HG02759 (cell line): ENCODE results near the gene TNPO3.
A peak's percentile ranks its signal among the peaks of the same experiment; 100 is the strongest.
"Not testable (repeated sequence)": the region's sequence is repeated elsewhere in the genome, so short reads cannot be mapped to it uniquely, and the experiment has no call there.

Experiments
- ATAC-seq: cut with Tn5 transposase; IDR thresholded peaks from one replicate; pipeline ENCODE4 v1.9.1; 2021; ENCODE audit warnings: mild to moderate bottlenecking, moderate library complexity; ENCODE audit not compliant: unreplicated experiment

Gene TNPO3

GRCh38 chr7:129017933-129018538 is 36.9 kb downstream of the TNPO3 start:
- ATAC-seq: peak; percentile 83

GRCh38 chr7:129017264-129017663 is 37.6 kb downstream of the TNPO3 start:
- ATAC-seq: no peak

DNA sequence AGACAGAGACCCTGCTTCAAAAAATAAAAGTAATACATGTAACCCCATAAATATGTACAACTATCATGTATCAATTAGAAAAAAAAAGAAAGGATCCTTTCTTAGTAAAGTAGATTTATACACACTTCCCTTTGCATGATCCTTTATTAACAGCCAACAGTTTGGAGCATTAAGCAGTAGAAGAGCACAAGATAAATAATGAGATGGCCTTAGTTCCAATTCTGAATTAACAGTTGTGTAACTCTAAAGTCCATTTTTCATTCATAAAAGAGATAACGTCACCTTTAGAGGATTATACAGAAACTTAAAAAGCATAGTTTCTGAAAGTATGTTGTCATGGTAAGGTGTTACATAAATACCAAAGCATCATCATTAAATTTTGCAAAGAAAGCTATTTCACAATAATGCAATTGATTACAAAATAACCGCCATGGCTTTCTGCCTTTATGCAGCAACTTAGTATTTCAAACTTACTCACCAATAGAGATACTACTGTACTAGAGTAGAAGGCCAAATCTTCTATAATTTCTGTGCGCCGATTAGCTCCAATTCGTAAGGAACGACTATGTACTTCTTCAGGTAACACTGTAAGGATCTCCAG is 40.3 kb downstream of the TNPO3 start:
- ATAC-seq: no peak

DNA sequence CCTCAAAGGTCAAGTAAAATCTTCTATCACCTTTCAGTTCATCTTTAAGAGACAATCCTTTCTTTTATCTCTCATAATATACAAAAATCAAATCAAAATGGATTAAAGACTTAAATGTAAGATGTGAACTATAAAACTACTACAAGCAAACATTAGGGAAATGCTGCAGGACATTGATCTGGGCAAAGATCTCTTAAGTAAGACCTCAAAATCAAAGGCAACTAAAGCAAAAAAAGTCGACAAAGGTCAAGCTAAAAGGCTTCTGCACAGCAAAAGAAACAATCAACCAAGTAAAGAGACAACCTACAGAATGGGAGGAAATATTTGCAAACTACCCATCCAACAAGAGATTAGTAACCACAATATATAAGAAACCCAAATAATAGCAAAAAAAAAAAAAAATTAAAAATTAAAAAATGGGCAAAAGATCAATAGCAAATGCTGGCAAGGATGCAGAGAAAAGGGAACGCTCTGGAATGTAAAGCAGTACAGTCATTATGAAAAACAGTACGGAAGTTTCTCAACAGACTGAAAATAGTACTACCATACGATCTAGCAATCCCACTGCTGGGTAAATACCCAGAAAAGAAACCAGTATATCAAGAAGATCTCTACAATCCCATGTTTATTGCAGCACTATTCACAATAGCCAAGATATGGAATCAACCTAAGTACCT is 41.7 kb downstream of the TNPO3 start:
- no peak for ATAC-seq

GRCh38 chr7:129012641-129013040 is 42.3 kb downstream of the TNPO3 start:
- no peak for ATAC-seq

DNA sequence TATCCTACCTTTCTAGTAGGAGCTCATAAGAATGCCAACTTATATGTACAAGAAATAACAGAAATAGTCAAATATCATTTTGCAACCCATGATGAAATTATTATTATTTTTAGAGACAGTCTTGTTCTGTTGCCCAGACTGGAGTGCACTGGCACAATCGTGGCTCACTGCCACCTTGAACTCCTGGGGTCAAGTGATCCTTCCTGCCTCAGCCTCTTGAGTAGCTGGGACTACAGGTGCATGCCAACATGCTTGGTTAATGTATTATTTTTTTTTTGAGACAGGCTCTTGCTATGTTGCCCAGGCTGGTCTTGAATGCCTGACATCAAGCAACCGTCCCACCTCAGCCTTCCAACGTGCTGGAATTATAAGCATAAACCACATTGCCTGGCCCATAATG is 44.8 kb downstream of the TNPO3 start:
- ATAC-seq: no peak

GRCh38 chr7:129009437-129009836 is 45.5 kb downstream of the TNPO3 start:
- ATAC-seq: peak; percentile 77

GRCh38 chr7:129008645-129009414 is 46.1 kb downstream of the TNPO3 start:
- ATAC-seq: peak; percentile 9

- ATAC-seq: no peak
Observed at GRCh38 chr7:129007572-129007971, 47.3 kb downstream of the TNPO3 start.

GRCh38 chr7:129006636-129007414 is 48.1 kb downstream of the TNPO3 start:
- no peak for ATAC-seq

GRCh38 chr7:129005186-129005585 is 49.7 kb downstream of the TNPO3 start:
- no peak for ATAC-seq

GRCh38 chr7:128997181-128997580 is 57.7 kb downstream of the TNPO3 start:
- ATAC-seq: no peak

DNA sequence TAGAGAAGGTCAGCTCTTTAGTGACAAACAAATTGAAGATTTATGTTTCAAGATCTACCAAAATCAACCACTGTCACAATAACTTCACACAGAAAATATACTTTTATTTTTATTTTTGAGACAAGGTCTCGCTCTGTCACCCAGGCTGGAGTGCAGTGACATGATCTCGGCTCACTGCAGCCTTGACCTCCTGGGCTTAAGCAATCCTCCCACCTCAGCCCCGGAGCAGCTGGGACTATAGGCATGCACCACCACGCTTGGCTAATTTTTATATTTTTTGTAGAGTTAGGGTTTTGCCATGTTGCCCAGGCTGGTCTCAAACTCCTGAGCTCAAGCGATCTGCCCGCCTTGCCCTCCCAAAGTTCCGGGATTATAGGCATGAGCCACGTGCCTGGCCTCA is 60.4 kb downstream of the TNPO3 start:
- ATAC-seq: not testable (repeated sequence)

- ATAC-seq: no peak
Observed at GRCh38 chr7:128993419-128993818, 61.5 kb downstream of the TNPO3 start.

DNA sequence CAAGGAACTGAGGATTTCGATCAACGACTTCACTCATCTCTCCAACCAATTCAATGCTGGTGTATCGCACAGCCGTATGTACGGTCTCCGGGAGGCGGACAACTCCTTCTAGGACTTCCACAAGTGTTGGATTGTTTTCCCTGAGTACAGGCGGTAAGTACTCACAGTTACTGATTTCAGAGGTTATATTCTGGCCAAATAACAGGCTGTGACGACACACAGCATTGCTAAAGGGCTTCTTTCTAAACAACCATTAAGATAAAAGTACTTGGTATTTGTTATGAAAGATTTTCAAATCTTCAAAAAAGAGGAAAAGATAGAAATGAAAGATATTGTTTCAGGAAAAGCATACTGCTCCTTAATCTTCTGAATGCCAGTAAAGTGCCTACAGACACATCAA is 65.0 kb downstream of the TNPO3 start:
- ATAC-seq: no peak

DNA sequence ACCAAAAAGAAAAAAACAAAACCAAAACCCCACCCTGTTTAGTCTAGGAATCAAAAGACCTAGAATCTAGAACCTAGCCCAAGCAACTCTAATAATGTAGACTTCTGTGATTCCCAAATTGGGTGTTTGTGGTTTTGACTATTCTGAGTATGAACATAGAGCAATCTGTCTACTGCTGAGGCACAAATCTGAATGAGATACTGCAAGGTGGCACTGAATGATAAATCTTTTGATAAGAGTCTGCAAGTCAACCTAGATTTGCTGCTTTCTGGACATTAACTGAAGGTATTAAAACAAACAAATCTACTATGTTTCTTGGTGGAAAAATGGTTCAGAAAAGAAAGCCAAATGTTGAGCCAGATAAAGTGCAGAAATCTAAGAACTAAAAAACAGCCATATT is 66.5 kb downstream of the TNPO3 start:
- ATAC-seq: no peak

GRCh38 chr7:128986609-128987008 is 68.3 kb downstream of the TNPO3 start:
- ATAC-seq: no peak

- no peak for ATAC-seq
Observed at GRCh38 chr7:128985660-128986059, 69.3 kb downstream of the TNPO3 start.

DNA sequence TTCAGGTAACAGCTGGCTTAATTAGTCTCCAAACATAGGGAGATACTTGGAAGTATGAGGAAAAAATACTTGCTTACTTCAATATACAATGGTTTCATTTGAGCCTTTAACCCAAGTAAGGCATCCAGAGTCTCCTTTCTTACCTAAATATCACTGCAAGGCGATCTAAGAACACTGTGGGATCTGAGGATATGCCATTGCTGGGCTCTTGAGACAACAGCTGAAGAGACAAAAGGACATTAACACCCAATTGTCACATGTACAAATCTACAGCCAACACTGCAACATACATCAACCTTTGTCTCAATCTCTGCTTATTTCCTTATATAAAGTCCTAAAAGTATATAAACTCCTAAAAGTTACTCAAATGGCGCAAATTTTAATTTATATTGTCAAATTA is 72.8 kb downstream of the TNPO3 start:
- no peak for ATAC-seq

DNA sequence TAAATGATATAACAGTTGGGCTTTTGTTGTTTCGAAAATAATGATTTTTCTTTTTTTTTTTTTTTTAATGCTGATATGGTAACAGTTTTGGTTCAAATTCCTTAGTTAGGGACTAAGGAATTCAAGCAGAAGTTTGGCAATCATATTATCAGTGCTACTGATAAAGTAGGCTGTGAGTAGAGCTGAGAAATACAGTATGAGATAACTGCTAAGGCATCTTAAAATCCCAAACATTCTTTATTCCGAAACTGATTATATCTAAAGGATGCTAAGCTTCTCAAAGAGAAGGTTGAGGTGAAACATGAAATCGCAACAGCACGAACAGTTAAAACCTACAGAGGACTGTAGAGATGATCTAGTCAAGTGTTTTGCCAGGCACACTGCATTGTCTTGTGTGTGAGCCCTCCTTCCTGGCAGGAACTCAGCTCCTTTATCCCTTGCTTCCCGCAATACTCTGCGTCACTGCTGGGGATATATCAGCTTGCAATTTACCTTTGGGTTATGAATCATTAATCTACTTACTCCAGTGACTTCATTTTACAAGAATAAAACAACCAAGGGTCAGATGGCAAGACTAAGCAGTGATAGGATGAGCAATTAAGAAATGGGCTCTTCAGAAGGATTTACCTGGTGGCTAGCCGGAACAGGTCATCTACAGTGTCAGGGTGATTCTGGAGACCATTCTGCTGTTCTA is 80.5 kb downstream of the TNPO3 start:
- no peak for ATAC-seq
